K562 (cell line): ENCODE results near the gene GP2. TPM values are rescaled to one million over a fixed set of nuclear protein-coding genes. Genes with fewer than 3 reads are reported as not detected.

Experiments used
- ATAC-seq: fragments of 200-7000 bp; cut with Tn5 transposase; 3 replicates; pipeline ENCODE4 v1.9.1; 2020; ENCODE audit warnings: moderate library complexity
- BruUV-seq: library from RNA; stranded (reverse); fragments of 400-500 nt; replicated peaks from 2 replicates; lab custom pipeline; 2021; lab: Mats Ljungman, UMichigan
- CTCF ChIA-PET: fragments of 300-600 bp; formaldehyde crosslinking; extraction: SDS; loops from one replicate; lab custom pipeline; 2021; ENCODE audit warnings: low intra/inter-chr PET ratio; lab: Yijun Ruan, JAX
- POLR2A ChIA-PET: fragments of 300-600, 350-650 bp; sonication (Branson Sonifier 250); formaldehyde crosslinking; extraction: SDS; loops from one replicate; lab custom pipeline; 2021; ENCODE audit warnings: antibody characterized with exemption, inconsistent platforms; lab: Yijun Ruan, JAX
- DNase-seq, 4 experiments: peaks; one replicate each; pipeline versions ENCODE4 v3.0.0 to v3.0.0-alpha.2; 2011 to 2018; ENCODE audit warnings: low spot score in 3 of 4, mixed read lengths in 3 of 4; ENCODE audit errors: extremely low read depth in 1 of 4
- FAIRE-seq: peaks from 2 replicates; lab custom pipeline; 2011; peaks lifted over from hg19 to GRCh38; lab: Jason Lieb, UNC
- H2AFZ ChIP-seq: 2 replicates; pipeline ENCODE4 v1.6.0; 2011; ENCODE audit warnings: low read depth, low read length, control low read depth, inconsistent platforms
- H3K27ac ChIP-seq: fragments of 200-600 bp; 3 replicates; pipeline ENCODE4 v1.8.0; 2011; ENCODE audit warnings: low read depth, mild to moderate bottlenecking, control low read depth, inconsistent platforms, low read length, moderate library complexity, mixed read lengths; ENCODE audit errors: extremely low read depth
- H3K27me3 ChIP-seq, 2 experiments: fragments of 300-600 bp in 1 of 2; 2 replicates in 1 of 2; 3 replicates in 1 of 2; pipeline versions ENCODE4 v1.6.0 to v1.8.0; 2011; ENCODE audit warnings: inconsistent platforms in 2 of 2, low read length in 2 of 2, mild to moderate bottlenecking in 1 of 2, mixed read lengths in 1 of 2, moderate library complexity in 1 of 2; ENCODE audit not compliant: control insufficient read depth in 2 of 2, insufficient read depth in 2 of 2
- H3K36me3 ChIP-seq: fragments of 300-600 bp; 3 replicates; pipeline ENCODE4 v1.8.0; 2011; ENCODE audit warnings: mild to moderate bottlenecking, low read length, inconsistent platforms; ENCODE audit not compliant: control insufficient read depth, insufficient read depth
- H3K4me1 ChIP-seq, 2 experiments: fragments of 200-600 bp in 1 of 2; replicated peaks in 1 of 2; 2 replicates in 1 of 2; 3 replicates in 1 of 2; pipeline versions ENCODE4 v1.5.1 to v1.8.0; 2011; ENCODE audit warnings: inconsistent platforms in 2 of 2, low read length in 2 of 2, mild to moderate bottlenecking in 1 of 2, mixed read lengths in 1 of 2, moderate library complexity in 1 of 2; ENCODE audit not compliant: control insufficient read depth in 2 of 2, insufficient read depth in 2 of 2
- H3K4me2 ChIP-seq: 2 replicates; pipeline ENCODE4 v1.6.1; 2011; ENCODE audit warnings: low read length, control low read depth, inconsistent platforms, mixed read lengths; ENCODE audit not compliant: insufficient read depth
- H3K4me3 ChIP-seq: fragments of 200-600 bp; sonication (generic), shearing (Covaris generic); 2 replicates; pipeline ENCODE4 v1.5.1; 2016; ENCODE audit warnings: control low read depth, inconsistent platforms
- H3K79me2 ChIP-seq: fragments of 200-600 bp; 3 replicates; pipeline ENCODE4 v1.8.0; 2011; ENCODE audit warnings: low read length, inconsistent platforms; ENCODE audit not compliant: control insufficient read depth, insufficient read depth
- H3K9ac ChIP-seq, 2 experiments: 2 replicates each; pipeline versions ENCODE4 v1.6.0 to v1.6.1; 2011; ENCODE audit warnings: low read depth in 2 of 2, low read length in 2 of 2, control low read depth in 1 of 2, inconsistent platforms in 1 of 2, mild to moderate bottlenecking in 1 of 2, mixed read lengths in 1 of 2; ENCODE audit not compliant: insufficient read depth in 1 of 2
- H3K9me1 ChIP-seq: one replicate; pipeline ENCODE4 v1.6.0; 2011; ENCODE audit warnings: inconsistent platforms, mild to moderate bottlenecking, low read length, moderate library complexity; ENCODE audit not compliant: control insufficient read depth, insufficient read depth
- H3K9me3 ChIP-seq: replicated peaks from 2 replicates; pipeline ENCODE4 v1.5.1; 2011; ENCODE audit warnings: low read depth, low read length, inconsistent platforms; ENCODE audit not compliant: control insufficient read depth, insufficient read depth
- H4K20me1 ChIP-seq: replicated peaks from 2 replicates; pipeline ENCODE4 v1.6.1; 2011; ENCODE audit warnings: low read length, inconsistent platforms, mixed read lengths; ENCODE audit not compliant: control insufficient read depth, insufficient read depth
- ETV1 ChIP-seq: fragments of 450-650 bp; conservative IDR thresholded peaks from 2 replicates; pipeline ENCODE4 v1.6.1; 2016; ENCODE audit warnings: missing genetic modification characterization, control low read depth, low read depth, missing compliant biosample characterization
- FOS ChIP-seq: IDR thresholded peaks from 3 replicates; pipeline ENCODE4 v1.6.1; 2011; ENCODE audit not compliant: insufficient read length; ENCODE audit errors: extremely low read depth
- FOXJ3 ChIP-seq: sonication (generic); formaldehyde crosslinking; IDR thresholded peaks from 2 replicates; pipeline ENCODE4 v1.4.0; 2020; ENCODE audit warnings: mild to moderate bottlenecking, missing genetic modification reagents
- IRF1 ChIP-seq: sonication (generic); formaldehyde crosslinking; IDR thresholded peaks from 2 replicates; pipeline ENCODE4 v1.8.0; 2022; ENCODE audit warnings: missing genetic modification reagents, mild to moderate bottlenecking, borderline replicate concordance
- MED1 ChIP-seq: sonication (generic); formaldehyde crosslinking; IDR thresholded peaks from 2 replicates; pipeline ENCODE4 v1.8.1; 2023; ENCODE audit warnings: missing genetic modification reagents, borderline replicate concordance
- MYBL2 ChIP-seq, 2 experiments: fragments of 450-650 bp in 1 of 2; sonication (generic) in 1 of 2; formaldehyde crosslinking in 1 of 2; IDR thresholded peaks; 2 replicates each; pipeline versions ENCODE4 v1.6.1 to v1.8.1; 2017 to 2022; ENCODE audit warnings: borderline replicate concordance in 1 of 2, inconsistent platforms in 1 of 2, low read depth in 1 of 2, mild to moderate bottlenecking in 1 of 2, missing genetic modification reagents in 1 of 2, moderate library complexity in 1 of 2
- NR2F6 ChIP-seq: fragments of 450-650 bp; formaldehyde crosslinking; IDR thresholded peaks from 2 replicates; pipeline ENCODE4 v1.4.0; 2020; ENCODE audit warnings: mild to moderate bottlenecking
- RBM34 ChIP-seq: fragments of 200-400 bp; formaldehyde crosslinking; IDR thresholded peaks from 2 replicates; pipeline ENCODE4 v1.6.1; 2018; ENCODE audit warnings: low read length, borderline replicate concordance; ENCODE audit not compliant: insufficient read depth
- SIN3A ChIP-seq, 2 experiments: fragments of 150-350 bp in 1 of 2; IDR thresholded peaks; 2 replicates each; pipeline ENCODE4 v1.6.1; 2011 to 2016; ENCODE audit warnings: borderline replicate concordance in 2 of 2, low read depth in 2 of 2, low read length in 2 of 2, mild to moderate bottlenecking in 2 of 2, moderate library complexity in 2 of 2; ENCODE audit not compliant: control insufficient read depth in 1 of 2
- TRIM28 ChIP-seq: fragments of 450-650 bp; IDR thresholded peaks from 2 replicates; pipeline ENCODE4 v1.6.1; 2017
- XRCC4 ChIP-seq: IDR thresholded peaks from one replicate; pipeline ENCODE4 v1.6.1; 2011; ENCODE audit not compliant: insufficient read depth, insufficient read length; ENCODE audit errors: extremely low read depth
- ZBTB17 ChIP-seq: fragments of 450-650 bp; formaldehyde crosslinking; IDR thresholded peaks from 2 replicates; pipeline ENCODE4 v1.4.0; 2020; ENCODE audit warnings: mild to moderate bottlenecking
- WGBS: fragments of 100-300 bp; shearing (Covaris generic); methylation state at CpG from one replicate; pipeline ENCODE4 v1.1.6; 2016; ENCODE audit warnings: low coverage, mixed read lengths; ENCODE audit not compliant: insufficient coverage; ENCODE audit errors: missing lambda C conversion rate; 5-methylcytosine and 5-hydroxymethylcytosine counted together
- in situ Hi-C: fragments of 300-500 bp; cut with MboI; formaldehyde crosslinking; loops from 4 replicates; pipeline ENCODE4 v1.15.0; 2018; ENCODE audit warnings: inconsistent platforms, mixed read lengths
- intact Hi-C: fragments of 100-400 bp; cut with micrococcal nuclease; formaldehyde crosslinking; loops from 2 replicates; pipeline ENCODE4 v1.14.2; 2022
- polyA plus RNA-seq, 8 experiments: library from polyadenylated mRNA; depleted of rRNA in 4 of 8; stranded (reverse) in 5 of 8; unstranded in 3 of 8; fragments of >200 nt; fragmentation: Nextera tagmentation in 2 of 8; fragmentation: Illumina TruSeq in 1 of 8; extraction: Ambion mirVana in 2 of 8; extraction: Trizol in 1 of 8; gene quantifications; 2 replicates each; pipeline versions ENCODE4 v1.2.1 to v1.2.3, GENCODE V29; 2011 to 2014; ENCODE audit warnings: inconsistent platforms in 1 of 8, missing spikeins in 1 of 8
- total RNA-seq, 7 experiments: library from RNA; depleted of rRNA in 6 of 7; stranded (reverse); fragments of >200 nt in 6 of 7; fragmentation: Illumina TruSeq in 2 of 7; extraction: Trizol in 2 of 7; gene quantifications; 2 replicates each; pipeline versions ENCODE4 v1.2.1 to v1.2.3, GENCODE V29; 2011 to 2021; ENCODE audit warnings: low replicate concordance in 1 of 7
- TF ChIP-seq, protein P1 (sequence below), 2 experiments: fragments of 450-650 bp; IDR thresholded peaks; 2 replicates each; pipeline ENCODE4 v1.6.1; 2016; ENCODE audit warnings: mild to moderate bottlenecking in 2 of 2, borderline replicate concordance in 1 of 2, low read depth in 1 of 2, moderate library complexity in 1 of 2

Gene GP2
- total and polyA plus RNA-seq, 9 of the 15 experiments (the other 6 are each of a cell fraction or from before 2014, with no cell fraction given), result 5.9 TPM; not detected in 8

- no peak for FAIRE-seq
- TF ChIP-seq FOS, result no peak
- no peak for TF ChIP-seq ETV1 (tag)
- TF ChIP-seq XRCC4, result no peak
- TF ChIP-seq IRF1 (CRISPR knock-in tag), result no peak
- TF ChIP-seq ZBTB17 (CRISPR knock-in tag), result no peak
- TF ChIP-seq TRIM28, result no peak
- no peak for TF ChIP-seq RBM34
- TF ChIP-seq FOXJ3 (CRISPR knock-in tag), result no peak
- no peak for TF ChIP-seq MED1 (CRISPR knock-in tag)
- TF ChIP-seq, protein P1, sequence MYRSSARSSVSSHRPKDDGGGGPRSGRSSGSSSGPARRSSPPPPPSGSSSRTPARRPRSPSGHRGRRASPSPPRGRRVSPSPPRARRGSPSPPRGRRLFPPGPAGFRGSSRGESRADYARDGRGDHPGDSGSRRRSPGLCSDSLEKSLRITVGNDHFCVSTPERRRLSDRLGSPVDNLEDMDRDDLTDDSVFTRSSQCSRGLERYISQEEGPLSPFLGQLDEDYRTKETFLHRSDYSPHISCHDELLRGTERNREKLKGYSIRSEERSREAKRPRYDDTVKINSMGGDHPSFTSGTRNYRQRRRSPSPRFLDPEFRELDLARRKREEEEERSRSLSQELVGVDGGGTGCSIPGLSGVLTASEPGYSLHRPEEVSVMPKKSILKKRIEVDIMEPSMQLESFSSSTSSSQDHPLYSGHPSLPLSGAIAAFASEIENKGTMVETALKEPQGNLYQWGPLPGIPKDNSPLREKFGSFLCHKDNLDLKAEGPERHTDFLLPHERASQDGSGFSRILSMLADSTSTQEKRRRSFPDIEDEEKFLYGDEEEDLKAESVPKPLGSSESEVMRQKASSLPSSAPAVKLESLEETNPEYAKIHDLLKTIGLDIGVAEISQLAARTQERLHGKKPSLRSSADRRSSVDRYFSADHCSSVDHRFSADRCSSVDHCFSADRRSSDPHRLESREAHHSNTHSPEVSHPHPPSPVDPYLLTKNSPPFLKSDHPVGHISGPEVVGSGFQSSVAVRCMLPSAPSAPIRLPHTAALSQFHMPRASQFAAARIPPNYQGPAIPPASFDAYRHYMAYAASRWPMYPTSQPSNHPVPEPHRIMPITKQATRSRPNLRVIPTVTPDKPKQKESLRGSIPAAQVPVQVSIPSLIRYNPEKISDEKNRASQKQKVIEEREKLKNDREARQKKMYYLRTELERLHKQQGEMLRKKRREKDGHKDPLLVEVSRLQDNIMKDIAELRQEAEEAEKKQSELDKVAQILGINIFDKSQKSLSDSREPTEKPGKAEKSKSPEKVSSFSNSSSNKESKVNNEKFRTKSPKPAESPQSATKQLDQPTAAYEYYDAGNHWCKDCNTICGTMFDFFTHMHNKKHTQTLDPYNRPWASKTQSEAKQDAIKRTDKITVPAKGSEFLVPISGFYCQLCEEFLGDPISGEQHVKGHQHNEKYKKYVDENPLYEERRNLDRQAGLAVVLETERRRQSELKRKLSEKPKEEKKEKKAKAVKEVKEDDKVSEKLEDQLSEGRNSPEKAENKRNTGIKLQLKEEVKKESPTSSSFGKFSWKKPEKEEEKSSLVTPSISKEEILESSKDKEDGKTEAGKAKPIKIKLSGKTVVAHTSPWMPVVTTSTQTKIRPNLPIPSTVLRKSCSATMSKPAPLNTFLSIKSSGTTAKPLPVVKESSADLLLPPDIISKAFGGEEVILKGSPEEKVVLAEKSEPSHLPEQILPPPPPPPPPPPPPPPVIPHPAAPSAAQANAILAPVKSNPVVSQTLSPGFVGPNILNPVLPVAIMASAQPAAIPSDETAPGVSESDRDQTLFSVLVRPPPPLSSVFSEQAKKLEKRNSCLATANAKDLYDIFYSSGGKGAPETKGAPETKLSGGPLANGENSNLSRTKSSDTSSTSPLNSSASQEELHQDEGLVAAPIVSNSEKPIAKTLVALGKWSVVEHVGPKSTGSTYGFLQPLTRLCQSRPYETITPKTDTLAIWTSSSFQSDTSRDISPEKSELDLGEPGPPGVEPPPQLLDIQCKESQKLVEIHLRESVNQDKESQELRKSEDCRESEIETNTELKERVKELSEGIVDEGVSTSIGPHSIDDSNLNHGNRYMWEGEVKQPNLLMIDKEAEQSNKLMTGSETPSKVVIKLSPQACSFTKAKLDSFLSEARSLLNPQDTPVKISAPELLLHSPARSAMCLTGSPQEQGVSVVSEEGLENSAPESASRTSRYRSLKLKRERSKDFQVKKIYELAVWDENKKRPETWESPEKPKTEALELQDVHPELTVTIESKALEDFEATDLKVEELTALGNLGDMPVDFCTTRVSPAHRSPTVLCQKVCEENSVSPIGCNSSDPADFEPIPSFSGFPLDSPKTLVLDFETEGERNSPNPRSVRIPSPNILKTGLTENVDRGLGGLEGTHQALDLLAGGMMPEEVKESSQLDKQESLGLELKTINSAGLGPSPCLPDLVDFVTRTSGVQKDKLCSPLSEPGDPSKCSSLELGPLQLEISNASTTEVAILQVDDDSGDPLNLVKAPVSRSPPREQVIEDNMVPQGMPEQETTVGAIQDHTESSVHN (IDR thresholded peaks at IDR 0.05; ENCODE audit: borderline replicate concordance in 1 of 2, low read depth in 1 of 2), result no peak
- TF ChIP-seq MYBL2 (IDR thresholded peaks at IDR 0.05; ENCODE audit: low read depth), result no peak
- no peak for TF ChIP-seq MYBL2 (CRISPR knock-in tag; IDR thresholded peaks at IDR 0.05; ENCODE audit: borderline replicate concordance)
- TF ChIP-seq SIN3A (IDR thresholded peaks at IDR 0.05; ENCODE audit: borderline replicate concordance in 2 of 2, control insufficient read depth in 1 of 2, low read depth in 2 of 2, low read length in 2 of 2), result no peak
- no peak for TF ChIP-seq NR2F6
Measured at GRCh38 chr16:20313741-20314140, 13.6 kb downstream of the GP2 start.

More at GRCh38 chr16:20313741-20314140, 13.6 kb downstream of the GP2 start:
- no peaks in the 10 kb centered on the region for H3K36me3 ChIP-seq
- no peaks in the 10 kb centered on the region for H3K79me2 ChIP-seq
- no peaks in the 10 kb centered on the region for H3K9me3 ChIP-seq
- no peak overlapping the region for H3K4me3 ChIP-seq
- no TSS peak for BruUV-seq
- H4K20me1 ChIP-seq, result peaks cover 3% of the 10 kb centered on the region; the same call in 1 of the 2 replicates
- ATAC-seq (no peak), DNase-seq (no peak)
- H3K9ac ChIP-seq, result no peak overlapping the region
- ChIA-PET CTCF (no interaction called here), POLR2A (interaction anchor here (0.8 to 1.1 kb wide), 2 partner anchors 13 to 39 kb away, joined by 3 read pairs; no protein-coding TSS in a partner anchor)
- H3K9me1 ChIP-seq, result no peaks in the 10 kb centered on the region
- H3K4me2 ChIP-seq, result no peak overlapping the region
- 0% methylated on average over 2 of the region's 3 CpGs for WGBS
- no peaks in the 10 kb centered on the region for H3K27me3 ChIP-seq
- intact Hi-C loops (no loop called here), in situ Hi-C loops (no loop called here)
- H3K27ac ChIP-seq, result no peak overlapping the region
- no peak overlapping the region for H2AFZ ChIP-seq
- no peaks in the 10 kb centered on the region for H3K4me1 ChIP-seq
